ENCODE measurements around the gene TRPV6. TPM values are rescaled to one million over a fixed set of nuclear protein-coding genes. Genes with fewer than 3 reads are reported as not detected.

TRPV6 gene
- total RNA-seq, 1 donor from 2014 or later, result not detected

DNA sequence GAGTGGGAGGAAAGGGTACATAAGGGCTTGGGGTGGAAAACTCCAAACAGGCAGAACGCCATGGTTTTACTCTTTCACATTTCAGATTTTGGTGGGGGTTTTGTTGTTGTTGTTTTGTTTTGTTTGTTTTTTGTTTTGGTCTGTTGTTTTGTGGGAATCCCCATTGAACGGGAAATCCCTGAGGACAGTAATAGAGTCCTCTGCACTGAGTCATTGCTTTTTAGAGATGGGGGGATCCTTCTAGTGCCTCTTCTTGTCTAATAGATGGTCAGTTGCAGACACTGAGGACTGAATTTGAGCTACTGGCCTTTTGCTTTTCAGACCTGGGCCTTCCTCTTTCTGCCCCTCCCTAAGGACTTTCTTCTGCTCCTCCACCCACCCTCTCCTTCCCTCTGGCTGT is 28.0 kb upstream of the TRPV6 start:
- DNase-seq (ENCODE audit: low spot score in 2 of 2), result no peak
- intact Hi-C loops (cut with DNase I), result no loop called here
- Histone ChIP-seq H3K27me3 (no peaks in the 10 kb centered on the region), H3K4me3 (no peak overlapping the region), H3K27ac (no peak overlapping the region), H3K9me3 (no peaks in the 10 kb centered on the region), H3K4me1 (no peaks in the 10 kb centered on the region), H3K36me3 (no peaks in the 10 kb centered on the region)
- TF ChIP-seq, protein P1, sequence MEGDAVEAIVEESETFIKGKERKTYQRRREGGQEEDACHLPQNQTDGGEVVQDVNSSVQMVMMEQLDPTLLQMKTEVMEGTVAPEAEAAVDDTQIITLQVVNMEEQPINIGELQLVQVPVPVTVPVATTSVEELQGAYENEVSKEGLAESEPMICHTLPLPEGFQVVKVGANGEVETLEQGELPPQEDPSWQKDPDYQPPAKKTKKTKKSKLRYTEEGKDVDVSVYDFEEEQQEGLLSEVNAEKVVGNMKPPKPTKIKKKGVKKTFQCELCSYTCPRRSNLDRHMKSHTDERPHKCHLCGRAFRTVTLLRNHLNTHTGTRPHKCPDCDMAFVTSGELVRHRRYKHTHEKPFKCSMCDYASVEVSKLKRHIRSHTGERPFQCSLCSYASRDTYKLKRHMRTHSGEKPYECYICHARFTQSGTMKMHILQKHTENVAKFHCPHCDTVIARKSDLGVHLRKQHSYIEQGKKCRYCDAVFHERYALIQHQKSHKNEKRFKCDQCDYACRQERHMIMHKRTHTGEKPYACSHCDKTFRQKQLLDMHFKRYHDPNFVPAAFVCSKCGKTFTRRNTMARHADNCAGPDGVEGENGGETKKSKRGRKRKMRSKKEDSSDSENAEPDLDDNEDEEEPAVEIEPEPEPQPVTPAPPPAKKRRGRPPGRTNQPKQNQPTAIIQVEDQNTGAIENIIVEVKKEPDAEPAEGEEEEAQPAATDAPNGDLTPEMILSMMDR (IDR thresholded peaks at IDR 0.05), result no peak

DNA sequence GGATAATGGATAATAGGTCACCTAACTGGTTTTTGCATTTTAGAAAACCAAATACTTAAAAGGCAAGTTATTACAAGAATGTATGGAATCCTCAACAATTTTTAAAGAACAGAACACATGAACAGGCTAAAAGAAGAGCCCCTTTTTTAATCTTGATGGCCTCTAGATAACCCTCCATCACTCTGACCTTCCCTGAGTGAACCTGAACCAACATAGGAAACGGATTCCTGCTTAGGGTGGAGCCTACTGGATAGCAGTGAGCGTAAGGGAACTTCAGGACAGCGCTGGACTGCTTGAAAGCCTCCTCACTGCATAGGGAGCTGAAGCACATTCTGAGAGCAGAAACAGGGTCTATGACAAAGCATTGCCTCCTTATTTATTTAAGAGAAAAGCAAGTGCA is 27.5 kb upstream of the TRPV6 start:
- no peak for DNase-seq (ENCODE audit: low spot score in 2 of 2)
- H3K27ac ChIP-seq, result no peak overlapping the region
- no peaks in the 10 kb centered on the region for H3K9me3 ChIP-seq
- H3K4me3 ChIP-seq, result no peak overlapping the region
- intact Hi-C loops (cut with DNase I), result no loop called here
- TF ChIP-seq, protein P1 (IDR thresholded peaks at IDR 0.05), result no peak
- H3K36me3 ChIP-seq, result no peaks in the 10 kb centered on the region
- H3K27me3 ChIP-seq, result no peaks in the 10 kb centered on the region
- no peaks in the 10 kb centered on the region for H3K4me1 ChIP-seq

DNA sequence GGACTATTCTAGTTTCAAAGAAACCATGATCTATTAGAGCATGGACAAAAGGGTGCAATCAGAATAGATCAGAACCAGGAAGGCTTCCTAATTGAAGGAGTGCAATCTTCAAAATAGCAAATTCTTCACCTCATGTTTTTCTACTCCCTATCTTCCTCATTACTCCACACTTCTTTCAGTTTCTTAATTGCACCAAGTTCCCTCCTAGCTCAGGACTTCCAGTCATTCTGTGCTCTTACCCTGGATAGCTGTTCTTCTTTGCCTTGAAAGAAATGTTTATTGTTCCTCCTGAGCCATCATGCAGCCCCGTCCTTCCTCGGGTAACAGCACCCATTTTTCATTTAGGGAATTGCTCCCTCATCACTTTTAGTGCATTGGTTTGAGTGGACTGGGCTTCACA is 24.9 kb upstream of the TRPV6 start:
- Histone ChIP-seq H3K9me3 (no peaks in the 10 kb centered on the region), H3K27ac (no peak overlapping the region), H3K4me1 (no peaks in the 10 kb centered on the region), H3K36me3 (no peaks in the 10 kb centered on the region), H3K27me3 (no peaks in the 10 kb centered on the region), H3K4me3 (no peak overlapping the region)
- intact Hi-C loops (cut with DNase I), result no loop called here
- TF ChIP-seq, protein P1 (IDR thresholded peaks at IDR 0.05), result no peak
- no peak for DNase-seq (ENCODE audit: low spot score in 2 of 2)

DNA sequence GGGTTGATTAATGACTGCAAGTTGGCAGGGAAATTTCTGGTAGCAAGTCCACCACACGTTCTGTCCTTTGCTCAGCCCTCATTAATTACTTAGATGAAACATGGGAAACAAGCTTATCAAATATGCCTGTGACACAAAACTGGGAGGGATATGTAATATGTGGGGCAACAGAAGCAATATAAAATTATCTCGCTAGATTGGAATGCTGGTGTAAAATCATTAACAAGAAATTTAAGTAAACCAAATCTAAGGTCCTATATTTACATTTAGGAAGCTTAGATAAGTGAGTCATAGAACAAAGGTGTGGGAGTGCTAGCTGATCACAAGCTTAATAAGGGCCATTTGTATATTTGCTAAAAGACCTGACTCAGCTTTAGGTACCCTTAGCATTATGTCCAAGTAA is 24.5 kb upstream of the TRPV6 start:
- Histone ChIP-seq H3K9me3 (no peaks in the 10 kb centered on the region), H3K4me1 (no peaks in the 10 kb centered on the region), H3K4me3 (no peak overlapping the region), H3K36me3 (no peaks in the 10 kb centered on the region), H3K27ac (no peak overlapping the region), H3K27me3 (no peaks in the 10 kb centered on the region)
- no peak for DNase-seq (ENCODE audit: low spot score in 2 of 2)
- TF ChIP-seq, protein P1 (IDR thresholded peaks at IDR 0.05), result no peak
- intact Hi-C loops (cut with DNase I), result no loop called here

DNA sequence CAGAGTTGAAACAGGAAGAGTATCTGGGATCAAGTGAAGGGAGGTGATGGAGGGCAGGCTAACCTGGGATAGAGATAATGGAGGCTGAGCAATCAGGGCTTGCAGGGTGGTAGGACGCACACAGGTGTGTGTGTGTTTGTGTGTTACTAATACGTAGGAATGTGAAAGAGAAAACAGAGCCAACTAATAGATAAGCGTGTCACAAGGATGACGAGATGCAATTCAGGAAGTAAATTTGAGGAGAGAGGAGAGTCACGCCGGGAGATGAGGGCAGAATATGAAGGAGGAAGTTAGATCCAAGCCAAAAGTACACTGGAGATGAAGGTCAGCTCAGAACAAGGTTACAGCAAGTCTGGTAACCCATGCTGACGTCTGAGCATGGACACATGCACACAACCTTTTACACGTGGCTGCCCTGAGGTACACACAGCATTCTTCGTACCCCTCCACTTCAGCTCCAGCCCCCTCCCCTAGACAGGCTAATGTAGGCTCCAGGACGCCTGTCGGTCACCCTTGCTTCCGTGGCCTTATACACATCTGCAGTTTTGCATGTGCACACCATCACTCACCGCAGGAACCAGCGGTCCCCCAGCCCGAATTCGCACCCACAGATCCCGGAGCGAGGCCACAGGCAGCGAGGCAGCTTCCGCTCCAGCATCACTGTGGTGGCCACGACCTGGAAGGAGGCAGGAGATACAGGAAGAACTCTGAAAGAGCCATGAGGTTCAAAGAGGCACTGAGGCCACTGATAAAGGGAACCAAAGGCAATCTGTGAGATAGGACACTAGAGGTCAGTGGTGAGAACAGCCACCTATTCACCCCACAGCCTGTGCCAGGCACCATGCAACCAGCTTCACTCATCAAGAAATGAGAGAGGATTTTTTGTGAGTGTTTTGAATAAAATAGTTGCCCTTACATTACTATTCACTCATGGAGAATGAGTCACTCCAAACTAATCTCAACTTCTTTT is 23.7 kb upstream of the TRPV6 start:
- no peak for DNase-seq (ENCODE audit: low spot score in 2 of 2)
- intact Hi-C loops (cut with DNase I), result no loop called here
- H3K9me3 ChIP-seq, result no peaks in the 10 kb centered on the region
- H3K36me3 ChIP-seq, result no peaks in the 10 kb centered on the region
- H3K4me3 ChIP-seq, result no peak overlapping the region
- no peaks in the 10 kb centered on the region for H3K27me3 ChIP-seq
- no peak overlapping the region for H3K27ac ChIP-seq
- TF ChIP-seq, protein P1 (IDR thresholded peaks at IDR 0.05), result peak in 1 of 3 experiments; percentile 9
- H3K4me1 ChIP-seq, result no peaks in the 10 kb centered on the region
